K562 (cell line): ENCODE data around the gene CORT. TPM values are rescaled to one million over a fixed set of nuclear protein-coding genes. Genes with fewer than 3 reads are reported as not detected.

Experiments used
- DIDO1 ChIP-seq: fragments of 450-650 bp; IDR thresholded peaks from 2 replicates; pipeline ENCODE4 v1.6.1; 2016; ENCODE audit warnings: low read depth, missing biosample characterization, missing genetic modification characterization
- DPF2 ChIP-seq: fragments of 450-650 bp; IDR thresholded peaks from 2 replicates; pipeline ENCODE4 v1.6.1; 2016
- E2F6 ChIP-seq, 2 experiments: IDR thresholded peaks; 2 replicates each; pipeline ENCODE4 v1.6.1; 2011; ENCODE audit warnings: borderline replicate concordance in 1 of 2, control low read depth in 1 of 2, low read depth in 1 of 2, low read length in 1 of 2, mild to moderate bottlenecking in 1 of 2, mixed read lengths in 1 of 2, moderate library complexity in 1 of 2; ENCODE audit not compliant: insufficient read depth in 1 of 2, insufficient read length in 1 of 2, poor library complexity in 1 of 2, severe bottlenecking in 1 of 2; ENCODE audit errors: extremely low read depth in 1 of 2
- EGR1 ChIP-seq: fragments of 450-650 bp; conservative IDR thresholded peaks from 2 replicates; pipeline ENCODE4 v1.6.1; 2017; ENCODE audit warnings: mild to moderate bottlenecking
- KHSRP ChIP-seq: fragments of 450-650 bp; IDR thresholded peaks from 2 replicates; pipeline ENCODE4 v1.6.1; 2017
- PHB ChIP-seq: fragments of 250-450 bp; sonication (Bioruptor Pico); IDR thresholded peaks from 2 replicates; pipeline ENCODE4 v1.5.0; 2021
- SAFB ChIP-seq: fragments of 200-400 bp; formaldehyde crosslinking; IDR thresholded peaks from 2 replicates; pipeline ENCODE4 v1.6.1; 2017; ENCODE audit warnings: low read depth, low read length, borderline replicate concordance
- SAP30 ChIP-seq: fragments of 200-600 bp; sonication (generic); IDR thresholded peaks from 2 replicates; pipeline ENCODE4 v1.6.1; 2012; ENCODE audit warnings: borderline replicate concordance, low read depth, mild to moderate bottlenecking, moderate library complexity, low read length, control low read depth, inconsistent platforms; ENCODE audit not compliant: insufficient read depth, poor library complexity, severe bottlenecking
- SMAD4 ChIP-seq: fragments of 250-450 bp; sonication (Bioruptor Pico); conservative IDR thresholded peaks from 2 replicates; pipeline ENCODE4 v1.8.0; 2021; ENCODE audit warnings: inconsistent platforms, mild to moderate bottlenecking, moderate library complexity
- TEAD1 ChIP-seq, 2 experiments: fragments of 450-650 bp in 1 of 2; sonication (generic) in 1 of 2; formaldehyde crosslinking; IDR thresholded peaks; 2 replicates each; pipeline versions ENCODE4 v1.4.0 to v1.8.0; 2020 to 2022; ENCODE audit warnings: mild to moderate bottlenecking in 2 of 2, missing genetic modification reagents in 1 of 2
- TGIF2 ChIP-seq: sonication (generic); formaldehyde crosslinking; IDR thresholded peaks from 2 replicates; pipeline ENCODE4 v1.8.1; 2022; ENCODE audit warnings: mild to moderate bottlenecking, missing genetic modification reagents, moderate library complexity
- XRCC4 ChIP-seq: IDR thresholded peaks from one replicate; pipeline ENCODE4 v1.6.1; 2011; ENCODE audit not compliant: insufficient read depth, insufficient read length; ENCODE audit errors: extremely low read depth
- ZBTB11 ChIP-seq, 3 experiments: fragments of 200-800 bp in 1 of 3; fragments of 250-450 bp in 1 of 3; fragments of 450-650 bp in 1 of 3; sonication (Bioruptor Pico) in 1 of 3; sonication (Bioruptor generic) in 1 of 3; formaldehyde crosslinking in 1 of 3; IDR thresholded peaks; 2 replicates each; pipeline versions ENCODE4 v1.6.1 to v1.8.0; 2016 to 2022; ENCODE audit warnings: mild to moderate bottlenecking in 2 of 3, missing genetic modification characterization in 2 of 3, missing compliant biosample characterization in 1 of 3, moderate library complexity in 1 of 3
- ZNF121 ChIP-seq: sonication (generic); formaldehyde crosslinking; conservative IDR thresholded peaks from 2 replicates; pipeline ENCODE4 v1.8.0; 2022; ENCODE audit warnings: missing genetic modification reagents
- ZNF444 ChIP-seq: fragments of 250-450 bp; sonication (Bioruptor Pico); IDR thresholded peaks from 2 replicates; pipeline ENCODE4 v1.4.0; 2020; ENCODE audit warnings: mild to moderate bottlenecking, moderate library complexity
- ZNF699 ChIP-seq: fragments of 250-450 bp; sonication (Bioruptor Pico); IDR thresholded peaks from 2 replicates; pipeline ENCODE4 v1.8.0; 2021; ENCODE audit warnings: mild to moderate bottlenecking, moderate library complexity; ENCODE audit not compliant: insufficient replicate concordance
- polyA plus RNA-seq, 8 experiments: library from polyadenylated mRNA; depleted of rRNA in 4 of 8; stranded (reverse) in 5 of 8; unstranded in 3 of 8; fragments of >200 nt; fragmentation: Nextera tagmentation in 2 of 8; fragmentation: Illumina TruSeq in 1 of 8; extraction: Ambion mirVana in 2 of 8; extraction: Trizol in 1 of 8; gene quantifications; 2 replicates each; pipeline versions ENCODE4 v1.2.1 to v1.2.3, GENCODE V29; 2011 to 2014; ENCODE audit warnings: inconsistent platforms in 1 of 8, missing spikeins in 1 of 8
- total RNA-seq, 7 experiments: library from RNA; depleted of rRNA in 6 of 7; stranded (reverse); fragments of >200 nt in 6 of 7; fragmentation: Illumina TruSeq in 2 of 7; extraction: Trizol in 2 of 7; gene quantifications; 2 replicates each; pipeline versions ENCODE4 v1.2.1 to v1.2.3, GENCODE V29; 2011 to 2021; ENCODE audit warnings: low replicate concordance in 1 of 7
- TF ChIP-seq, protein P1 (sequence below): fragments of 450-650 bp; IDR thresholded peaks from 2 replicates; pipeline ENCODE4 v1.6.1; 2017; ENCODE audit warnings: mild to moderate bottlenecking, moderate library complexity

The CORT gene
- total and polyA plus RNA-seq, 9 of the 15 experiments (the other 6 are each of a cell fraction or from before 2014, with no cell fraction given), result 0.08 to 0.54 (median 0.13) TPM; not detected in 5

GRCh38 chr1:10430216-10431069 lies 19.4 kb upstream of the CORT start, which contains the start of gene CENPS (continued):
- peak; percentile 31; the same call in 1 of the 2 replicates for TF ChIP-seq DPF2
- peak; percentile 76; the same call in 1 of the 2 replicates for TF ChIP-seq DIDO1 (tag)
- no peak for TF ChIP-seq ZNF699 (CRISPR knock-in tag)
- TF ChIP-seq XRCC4, result no peak
- peak; percentile 93 for TF ChIP-seq SMAD4 (CRISPR knock-in tag)
- TF ChIP-seq SAP30, result peak; percentile 99
- TF ChIP-seq TGIF2 (CRISPR knock-in tag), result no peak
- TF ChIP-seq SAFB, result no peak
- no peak for TF ChIP-seq ZNF444 (CRISPR knock-in tag)
- TF ChIP-seq KHSRP, result no peak
- TF ChIP-seq, protein P1, sequence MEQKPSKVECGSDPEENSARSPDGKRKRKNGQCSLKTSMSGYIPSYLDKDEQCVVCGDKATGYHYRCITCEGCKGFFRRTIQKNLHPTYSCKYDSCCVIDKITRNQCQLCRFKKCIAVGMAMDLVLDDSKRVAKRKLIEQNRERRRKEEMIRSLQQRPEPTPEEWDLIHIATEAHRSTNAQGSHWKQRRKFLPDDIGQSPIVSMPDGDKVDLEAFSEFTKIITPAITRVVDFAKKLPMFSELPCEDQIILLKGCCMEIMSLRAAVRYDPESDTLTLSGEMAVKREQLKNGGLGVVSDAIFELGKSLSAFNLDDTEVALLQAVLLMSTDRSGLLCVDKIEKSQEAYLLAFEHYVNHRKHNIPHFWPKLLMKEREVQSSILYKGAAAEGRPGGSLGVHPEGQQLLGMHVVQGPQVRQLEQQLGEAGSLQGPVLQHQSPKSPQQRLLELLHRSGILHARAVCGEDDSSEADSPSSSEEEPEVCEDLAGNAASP, result no peak
- TF ChIP-seq EGR1, result peak; percentile 86
- TF ChIP-seq ZNF121 (CRISPR knock-in tag), result no peak
- TF ChIP-seq ZBTB11 (CRISPR knock-in tag; IDR thresholded peaks at IDR 0.05), result 0 out of 6 replicates have a peak, but pooled peaks of 1 of the 3 experiments have one; percentile 33
- TF ChIP-seq TEAD1 (CRISPR knock-in tag; IDR thresholded peaks at IDR 0.05), result peak; percentile 88 to 92
- peak; percentile 99 to 100 for TF ChIP-seq E2F6 (IDR thresholded peaks at IDR 0.05; ENCODE audit: borderline replicate concordance in 1 of 2, extremely low read depth in 1 of 2, insufficient read depth in 1 of 2, insufficient read length in 1 of 2, low read depth in 1 of 2, low read length in 1 of 2, poor library complexity in 1 of 2, severe bottlenecking in 1 of 2)
- TF ChIP-seq PHB (CRISPR knock-in tag), result 0 out of 2 replicates have a peak, but pooled peaks have one; percentile 28
